GM13977 (cell line): ENCODE measurements around the gene FAM170B.

Experiments
- DNase-seq: peaks from one replicate; pipeline ENCODE4 v3.0.0; 2012; ENCODE audit warnings: low spot score
- CTCF ChIP-seq: IDR thresholded peaks from 2 replicates; pipeline ENCODE4 v1.5.1; 2012; ENCODE audit warnings: mild to moderate bottlenecking, control low read depth; ENCODE audit not compliant: insufficient read depth; ENCODE audit errors: extremely low read depth, missing control alignments
- in situ Hi-C: fragments of 300-500 bp; cut with MboI; formaldehyde crosslinking; loops from one replicate; pipeline ENCODE4 v1.12.0; 2022; ENCODE audit warnings: low sequenced_read_pairs, low pct_unique_long_range_greater_than_20kb, mixed read lengths, inconsistent platforms; ENCODE audit not compliant: unreplicated experiment

FAM170B gene

DNA sequence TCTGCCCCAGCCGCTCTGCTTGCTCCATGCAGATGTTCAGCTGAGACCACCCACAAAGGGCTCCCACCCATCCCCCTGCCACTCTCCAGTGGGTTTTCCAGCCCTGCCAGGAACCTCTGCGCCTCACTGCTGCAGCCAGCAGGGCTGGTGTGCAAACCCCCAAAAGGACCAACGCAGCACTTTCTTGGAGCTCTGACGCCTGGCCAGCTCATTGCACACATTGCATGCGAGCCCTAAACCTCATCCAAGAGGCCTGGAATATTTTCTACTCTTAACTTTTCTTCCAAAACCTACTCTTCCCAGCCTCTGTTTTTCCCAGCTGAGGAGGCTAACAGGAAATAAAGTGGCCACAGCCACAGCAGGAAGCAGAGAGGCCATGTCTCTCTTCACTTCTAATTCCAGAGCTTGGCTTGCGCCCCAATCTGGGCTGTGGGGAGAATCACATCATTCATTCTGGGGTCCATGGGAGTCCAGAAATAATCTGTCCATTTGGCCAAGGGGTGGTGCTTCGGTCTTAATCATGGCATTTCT, 4.6 kb upstream of the FAM170B start:
- DNase-seq: no peak

GRCh38 chr10:49136525-49136924, 2.7 kb upstream of the FAM170B start:
- no peak for TF ChIP-seq CTCF
- in situ Hi-C loops: no loop called here

More for the DNA sequence above, 4.6 kb upstream of the FAM170B start:
- no peak for TF ChIP-seq CTCF
- in situ Hi-C loops: no loop called here

GRCh38 chr10:49135575-49136313, 1.9 kb upstream of the FAM170B start:
- in situ Hi-C loops: no loop called here
- no peak for TF ChIP-seq CTCF
- peak; percentile 60 for DNase-seq

More at GRCh38 chr10:49136525-49136924, 2.7 kb upstream of the FAM170B start:
- no peak for DNase-seq

DNA sequence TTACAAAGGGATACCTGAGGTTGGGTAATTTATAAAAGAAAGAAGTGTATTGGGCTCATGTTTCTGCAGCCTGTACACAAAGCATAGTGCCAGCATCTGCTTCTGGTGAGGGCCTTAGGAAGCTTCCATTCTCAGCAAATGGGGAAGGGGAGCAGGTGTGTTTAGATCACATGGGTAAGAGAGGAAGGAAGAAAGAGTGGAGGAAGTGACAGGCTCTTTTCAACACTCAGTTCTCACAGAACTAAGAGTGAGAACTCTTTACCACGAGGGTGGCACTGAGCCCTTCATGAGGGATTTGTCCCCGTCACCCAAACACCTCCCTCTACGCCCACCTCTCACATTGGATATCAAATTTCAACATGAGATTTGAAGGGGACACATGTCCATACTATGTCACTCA, 506 bp upstream of the FAM170B start:
- DNase-seq: no peak
- no peak for TF ChIP-seq CTCF

DNA sequence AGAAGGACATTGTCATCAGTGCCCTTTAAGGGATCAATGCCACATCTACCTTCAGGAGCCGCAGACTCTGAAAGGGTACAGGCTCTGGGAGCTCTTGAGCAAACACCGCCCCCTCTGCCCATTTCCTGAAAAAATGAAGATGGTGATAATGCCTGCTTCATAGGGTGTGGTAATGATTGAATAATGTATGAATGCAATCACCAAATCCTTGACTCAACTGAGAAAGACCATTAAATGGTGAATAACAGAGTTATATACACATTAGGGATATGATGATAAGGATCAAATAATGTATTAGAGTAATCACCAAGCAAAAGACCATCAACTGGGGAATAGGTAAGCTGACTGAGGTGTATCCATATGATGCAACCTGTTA, 1.5 kb downstream of the FAM170B start:
- TF ChIP-seq CTCF: no peak
- in situ Hi-C loops: no loop called here
- no peak for DNase-seq

More for the DNA sequence above, 506 bp upstream of the FAM170B start:
- in situ Hi-C loops: no loop called here

DNA sequence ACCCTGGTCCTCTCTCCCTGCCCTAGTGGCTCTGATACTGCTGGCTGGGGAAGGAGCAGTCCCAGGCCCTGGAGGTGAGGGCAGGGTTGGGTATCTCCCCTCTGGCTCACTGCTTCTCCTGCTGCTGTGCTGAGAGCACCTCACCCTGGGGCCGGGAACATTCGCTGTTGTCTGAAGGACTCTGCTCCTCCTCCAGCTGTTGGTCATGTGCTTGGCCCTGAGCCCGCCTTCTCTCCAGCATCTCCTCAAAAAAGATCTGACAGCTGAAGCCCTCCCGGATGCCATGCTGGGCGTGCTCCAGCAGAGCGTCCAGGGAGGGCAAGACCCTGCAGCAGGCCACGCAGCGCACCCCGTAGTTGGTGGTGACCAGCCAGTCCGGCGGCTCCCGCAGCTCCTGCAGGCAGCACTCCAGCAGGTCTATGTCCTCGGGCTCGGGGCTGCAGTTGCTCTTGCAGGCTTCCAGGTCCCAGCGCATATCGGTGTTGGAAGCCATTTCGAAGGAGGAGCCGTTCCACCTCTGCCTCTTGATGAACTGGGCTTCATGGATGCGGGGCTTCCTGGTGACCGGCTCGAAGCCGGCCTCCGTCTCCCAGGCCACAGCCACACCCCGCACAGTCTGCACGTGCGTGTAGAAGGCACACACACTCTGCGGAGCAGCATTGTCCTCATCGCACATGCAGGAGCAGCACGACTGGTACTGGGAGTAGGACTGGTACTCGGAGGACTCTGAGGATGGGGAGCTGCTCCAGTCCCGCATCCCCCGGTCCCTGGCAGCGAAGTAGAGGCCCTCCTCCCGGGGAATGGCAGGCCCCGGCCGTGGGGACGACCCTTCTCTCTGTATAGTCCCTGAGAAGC, 2.1 kb downstream of the FAM170B start:
- DNase-seq: no peak
- in situ Hi-C loops: no loop called here
- TF ChIP-seq CTCF: no peak
